ACC112 (cell line): ENCODE data around the gene IL1R1.

Source experiments
- H2AFZ ChIP-seq: fragments of 200-600 bp; sonication (generic); one replicate; pipeline ENCODE4 v1.6.0; 2017; ENCODE audit warnings: antibody characterized with exemption, low read length; ENCODE audit not compliant: unreplicated experiment
- H3K27ac ChIP-seq: fragments of 200-600 bp; sonication (generic); 2 replicates; pipeline ENCODE4 v1.5.1; 2014; ENCODE audit warnings: low read depth, mild to moderate bottlenecking, antibody characterized with exemption, low read length, moderate library complexity
- H3K27me3 ChIP-seq: fragments of 200-600 bp; sonication (generic); 2 replicates; pipeline ENCODE4 v1.6.1; 2014; ENCODE audit warnings: mild to moderate bottlenecking, antibody characterized with exemption, low read length, moderate library complexity, mixed read lengths; ENCODE audit not compliant: insufficient read depth
- H3K36me3 ChIP-seq: fragments of 200-600 bp; sonication (generic); 2 replicates; pipeline ENCODE4 v1.6.1; 2016; ENCODE audit warnings: mild to moderate bottlenecking, antibody characterized with exemption, low read length, moderate library complexity, mixed read lengths; ENCODE audit not compliant: insufficient read depth
- H3K4me1 ChIP-seq: fragments of 200-600 bp; sonication (generic); one replicate; pipeline ENCODE4 v1.6.1; 2016; ENCODE audit warnings: low read length, mixed read lengths; ENCODE audit not compliant: insufficient read depth, unreplicated experiment, control insufficient read depth
- H3K4me3 ChIP-seq: fragments of 200-600 bp; sonication (generic); 2 replicates; pipeline ENCODE4 v1.5.1; 2014; ENCODE audit warnings: mild to moderate bottlenecking, low read depth, low read length
- H3K79me2 ChIP-seq: fragments of 200-600 bp; sonication (generic); one replicate; pipeline ENCODE4 v1.6.0; 2016; ENCODE audit warnings: low read length; ENCODE audit not compliant: control insufficient read depth, unreplicated experiment, insufficient read depth

Gene IL1R1

DNA sequence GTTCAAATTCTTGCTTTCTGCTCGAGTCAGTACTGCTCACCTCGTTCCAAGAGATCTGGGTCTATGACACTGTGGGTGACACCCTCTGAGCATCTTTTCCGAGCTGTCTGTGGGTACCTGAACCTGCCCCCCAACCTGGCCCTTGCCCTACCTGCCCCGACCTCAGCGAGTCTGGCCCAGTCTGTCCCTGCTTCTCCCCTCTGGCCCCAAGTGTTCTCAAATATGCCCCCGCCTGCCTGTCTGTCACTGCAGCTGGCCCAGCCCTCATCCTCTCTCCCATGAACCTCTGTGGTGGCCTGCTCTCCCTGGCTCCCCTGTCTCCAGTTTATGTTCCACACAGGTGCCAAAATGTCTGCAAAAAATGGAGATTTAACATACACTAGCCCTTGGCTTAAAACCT is 11.8 kb downstream of the IL1R1 start:
- H2AFZ ChIP-seq = no peak overlapping the region
- H3K4me1 ChIP-seq = peaks cover 47% of the 10 kb centered on the region
- H3K27me3 ChIP-seq = no peaks in the 10 kb centered on the region
- no peak overlapping the region for H3K4me3 ChIP-seq
- H3K79me2 ChIP-seq = peaks cover 79% of the 10 kb centered on the region
- H3K36me3 ChIP-seq = peaks cover 58% of the 10 kb centered on the region
- H3K27ac ChIP-seq = peak overlapping the region; percentile 84

DNA sequence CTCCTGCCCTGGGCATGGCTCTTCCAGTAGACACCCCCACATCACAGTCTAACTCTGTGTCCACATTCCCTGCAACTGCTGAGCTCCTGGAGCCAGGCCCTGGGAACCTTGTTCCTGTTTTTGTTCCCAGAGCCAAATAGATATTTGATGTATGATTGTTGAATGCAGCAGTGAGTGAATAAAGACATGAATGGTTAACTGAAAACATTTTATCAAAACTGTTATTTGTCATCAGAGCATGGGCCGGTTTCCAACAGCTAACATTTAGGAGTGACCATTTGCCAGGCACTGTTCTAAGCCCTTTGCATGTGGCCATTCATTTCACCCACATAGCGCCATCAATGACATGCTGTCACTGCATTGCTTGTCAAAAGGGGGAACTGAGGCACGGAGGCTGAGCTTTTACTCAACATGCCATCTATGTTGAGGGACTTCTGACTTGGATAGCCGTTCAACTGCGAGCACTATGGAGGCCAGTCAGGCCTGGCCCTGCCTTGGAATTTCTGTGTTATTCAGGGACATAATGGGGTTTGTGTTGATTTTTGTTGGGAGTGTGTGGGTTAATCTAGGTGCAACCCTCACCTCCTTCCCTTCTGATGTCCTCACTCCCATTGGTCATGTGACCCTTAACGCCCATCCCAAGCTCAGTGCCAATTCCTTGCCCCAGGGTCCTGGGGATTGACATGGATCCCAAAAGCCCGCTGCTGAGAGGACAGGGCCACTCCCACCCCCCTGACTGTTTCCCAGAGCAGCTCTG is 12.6 kb downstream of the IL1R1 start:
- Histone ChIP-seq H2AFZ (no peak overlapping the region), H3K4me1 (peaks cover 44% of the 10 kb centered on the region), H3K27ac (peak overlapping the region; percentile 84), H3K4me3 (no peak overlapping the region), H3K27me3 (no peaks in the 10 kb centered on the region), H3K79me2 (peaks cover 76% of the 10 kb centered on the region), H3K36me3 (peaks cover 65% of the 10 kb centered on the region)

DNA sequence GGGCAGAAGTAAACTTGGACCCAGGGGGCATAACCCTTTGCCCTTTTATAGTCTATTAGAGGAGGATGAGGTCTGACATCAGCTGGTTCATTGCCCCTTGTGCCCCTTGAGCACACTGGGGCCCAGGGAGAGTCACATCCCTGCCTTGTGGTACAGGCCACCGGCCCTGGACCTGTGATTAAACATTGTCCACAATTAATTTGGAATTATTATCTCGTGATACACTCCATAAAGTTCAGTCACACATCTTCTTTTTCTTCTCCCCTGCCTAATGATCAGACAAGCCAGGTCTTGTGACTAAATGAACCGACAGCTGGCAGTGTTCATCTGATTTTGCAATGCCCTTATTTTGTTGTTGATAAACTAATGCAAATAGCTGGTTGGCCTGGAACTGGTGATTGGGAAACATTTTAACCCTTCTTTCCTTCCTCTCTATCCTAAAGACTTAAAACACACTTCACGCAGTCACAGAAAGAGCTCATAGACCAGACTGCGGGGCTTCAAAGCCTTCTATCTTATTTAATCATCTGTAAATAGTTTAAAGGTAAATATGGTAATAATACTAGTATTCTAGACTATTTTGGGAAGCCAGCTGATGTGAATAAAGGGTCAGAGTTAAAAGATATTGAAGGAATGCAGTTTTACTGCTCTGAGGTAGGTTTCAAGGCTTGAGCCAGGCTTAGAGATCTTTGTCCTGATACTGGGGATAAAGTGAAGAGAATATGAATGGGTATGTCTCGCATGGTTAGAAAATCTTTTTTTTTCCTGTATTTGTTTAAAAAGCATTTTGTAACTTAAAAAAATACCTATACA is 13.4 kb downstream of the IL1R1 start:
- Histone ChIP-seq H3K79me2 (peaks cover 75% of the 10 kb centered on the region), H3K27ac (peak overlapping the region; percentile 84), H3K4me3 (no peak overlapping the region), H3K36me3 (peaks cover 65% of the 10 kb centered on the region), H3K4me1 (peaks cover 43% of the 10 kb centered on the region), H3K27me3 (no peaks in the 10 kb centered on the region), H2AFZ (no peak overlapping the region)

DNA sequence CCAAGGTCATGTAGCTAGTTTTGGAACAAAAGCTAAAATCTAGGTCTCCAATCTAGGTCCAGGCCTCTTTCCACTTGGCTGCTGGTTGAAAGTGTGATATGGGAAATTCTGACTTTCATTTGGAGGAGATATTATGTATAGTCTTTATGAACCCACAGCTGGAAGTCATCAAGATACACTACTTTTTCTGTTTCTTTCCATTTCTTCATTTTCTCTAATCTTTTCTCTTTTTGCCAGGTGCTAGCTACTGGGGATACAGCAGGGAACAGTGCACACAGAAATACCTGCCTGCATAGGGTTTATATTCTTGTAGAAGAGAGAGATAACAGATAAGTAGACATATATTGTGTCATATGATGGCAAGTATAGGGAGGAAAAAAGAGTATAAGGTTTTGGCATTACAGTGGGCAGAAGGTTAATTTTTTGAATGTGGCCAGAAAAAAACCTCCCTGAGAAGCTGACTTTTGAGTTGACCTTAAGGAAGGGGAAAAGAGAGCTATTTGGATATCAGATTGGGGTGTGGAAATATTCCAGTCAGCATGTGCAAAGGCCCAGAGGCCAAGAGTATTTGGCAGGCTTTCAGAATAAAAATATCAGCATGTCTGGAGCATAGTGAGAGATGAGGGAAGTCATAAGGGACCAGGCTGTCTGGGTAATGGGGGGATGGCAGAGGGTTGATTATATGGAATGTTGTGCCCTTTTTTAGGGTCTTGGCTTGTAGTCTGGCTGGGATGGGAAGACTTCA is 15.6 kb downstream of the IL1R1 start:
- Histone ChIP-seq H3K36me3 (peaks cover 76% of the 10 kb centered on the region), H3K4me3 (no peak overlapping the region), H3K79me2 (peaks cover 69% of the 10 kb centered on the region), H3K27me3 (no peaks in the 10 kb centered on the region), H3K27ac (peak overlapping the region; percentile 84), H3K4me1 (peaks cover 49% of the 10 kb centered on the region), H2AFZ (no peak overlapping the region)

DNA sequence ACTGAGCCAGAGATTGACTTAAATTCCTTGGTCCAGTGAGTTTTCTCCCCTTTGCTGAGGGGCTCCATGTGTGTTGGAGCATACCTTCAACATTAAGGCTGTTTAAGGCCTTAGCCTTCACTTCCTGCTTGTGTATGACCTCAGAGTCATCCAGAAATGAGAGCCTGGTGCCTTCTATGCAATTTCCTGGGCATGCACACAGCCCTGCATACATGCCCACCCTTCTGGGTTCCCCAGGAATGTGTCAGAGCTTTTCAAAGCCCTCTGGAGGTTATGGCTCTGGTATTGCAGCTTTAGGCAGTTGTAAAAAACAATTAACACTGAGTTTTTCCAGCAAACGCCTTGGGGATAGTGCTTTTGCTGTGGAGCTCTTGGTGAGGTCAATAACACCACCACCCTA is 16.7 kb downstream of the IL1R1 start:
- H3K27ac ChIP-seq = peak overlapping the region; percentile 84
- peaks cover 74% of the 10 kb centered on the region for H3K36me3 ChIP-seq
- no peaks in the 10 kb centered on the region for H3K27me3 ChIP-seq
- H2AFZ ChIP-seq = no peak overlapping the region
- peaks cover 68% of the 10 kb centered on the region for H3K79me2 ChIP-seq
- H3K4me3 ChIP-seq = no peak overlapping the region
- H3K4me1 ChIP-seq = peaks cover 50% of the 10 kb centered on the region

DNA sequence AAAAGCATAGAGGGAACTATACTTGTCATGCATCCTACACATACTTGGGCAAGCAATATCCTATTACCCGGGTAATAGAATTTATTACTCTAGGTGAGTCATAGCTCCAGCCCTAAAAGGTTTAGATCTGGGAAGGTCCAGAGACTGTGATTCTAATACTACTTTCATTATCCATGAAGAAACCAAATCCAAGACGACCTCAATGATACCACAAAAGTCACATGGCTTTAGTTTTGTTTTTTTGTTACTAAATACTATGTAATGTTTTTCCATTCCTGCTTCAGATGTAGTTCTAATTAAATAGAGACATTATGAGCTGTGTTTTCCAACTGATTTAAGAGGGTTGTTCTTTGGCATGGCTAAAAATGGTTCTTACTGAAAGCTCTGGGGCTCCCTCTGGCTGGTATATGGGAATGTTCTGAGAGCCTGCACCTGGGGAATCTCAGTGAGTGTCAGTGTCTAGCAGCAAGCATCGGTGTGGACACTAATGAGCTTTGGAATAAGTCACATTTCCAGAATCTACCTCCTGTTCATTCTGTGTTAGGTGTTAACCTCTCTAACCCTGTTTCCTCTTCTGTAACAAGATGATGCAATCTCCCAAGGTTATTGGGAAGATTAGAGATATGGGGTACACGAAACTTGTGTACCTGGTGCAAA is 23.8 kb downstream of the IL1R1 start:
- Histone ChIP-seq H3K27me3 (no peaks in the 10 kb centered on the region), H3K27ac (peak overlapping the region; percentile 65), H3K36me3 (peaks cover 74% of the 10 kb centered on the region), H3K4me3 (peak overlapping the region; percentile 2; the same call in 1 of the 2 replicates), H3K79me2 (peaks cover 31% of the 10 kb centered on the region), H2AFZ (no peak overlapping the region), H3K4me1 (peaks cover 30% of the 10 kb centered on the region)

DNA sequence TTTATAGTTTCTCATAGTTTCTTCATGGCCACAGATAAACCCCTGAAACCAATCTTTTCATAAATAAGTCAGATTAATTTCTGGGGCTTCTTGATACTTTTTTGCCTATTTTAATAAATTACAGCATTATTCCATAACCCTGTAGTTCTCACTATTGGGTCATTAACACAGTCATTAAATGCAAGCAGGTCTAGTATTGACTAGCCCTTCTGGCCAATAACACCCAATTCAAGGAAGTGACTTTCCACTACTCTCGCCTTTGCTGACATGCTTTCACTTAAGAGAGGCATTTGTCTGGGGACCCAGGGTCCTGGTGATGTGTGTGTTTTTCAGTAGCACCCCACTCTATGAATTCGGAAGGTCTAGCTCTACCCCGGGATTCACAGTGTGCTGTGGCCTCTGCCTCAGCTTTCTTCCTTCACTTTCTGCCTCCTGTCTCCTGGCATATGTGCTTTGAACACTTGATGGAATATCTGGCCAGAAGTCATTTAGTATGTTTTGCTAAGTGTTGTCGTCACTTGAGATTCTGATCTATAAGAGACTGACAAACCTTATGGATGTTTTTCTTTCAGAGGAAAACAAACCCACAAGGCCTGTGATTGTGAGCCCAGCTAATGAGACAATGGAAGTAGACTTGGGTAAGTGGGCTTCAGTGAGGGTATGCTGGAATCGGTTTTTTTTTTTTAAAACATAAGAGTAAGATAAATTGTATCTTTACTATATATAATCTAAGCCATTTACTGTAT is 25.7 kb downstream of the IL1R1 start:
- H3K79me2 ChIP-seq = peaks cover 20% of the 10 kb centered on the region
- H3K27me3 ChIP-seq = no peaks in the 10 kb centered on the region
- H3K4me3 ChIP-seq = no peak overlapping the region
- peaks cover 25% of the 10 kb centered on the region for H3K4me1 ChIP-seq
- H3K36me3 ChIP-seq = peaks cover 83% of the 10 kb centered on the region
- no peak overlapping the region for H3K27ac ChIP-seq
- no peak overlapping the region for H2AFZ ChIP-seq

DNA sequence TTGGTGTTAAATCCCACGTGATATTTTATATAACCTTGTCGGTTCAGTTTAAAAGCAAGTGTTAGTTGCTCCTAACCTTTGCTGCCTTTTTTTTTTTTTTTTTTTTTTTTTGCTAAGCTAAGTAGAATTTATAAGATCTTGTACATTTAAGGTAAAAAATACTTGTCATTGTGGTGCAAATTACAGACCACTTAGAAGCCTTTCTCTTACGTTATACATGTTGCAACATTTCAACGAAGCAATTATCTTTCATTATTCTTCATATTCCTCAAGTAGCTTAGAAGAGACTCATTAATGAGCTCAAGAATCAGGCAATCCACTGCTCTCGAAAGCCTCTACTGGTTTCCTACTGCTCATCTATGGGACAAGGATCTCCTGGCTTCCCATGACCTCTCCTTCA is 29.4 kb downstream of the IL1R1 start:
- Histone ChIP-seq H3K79me2 (no peaks in the 10 kb centered on the region), H3K4me3 (no peak overlapping the region), H3K4me1 (no peaks in the 10 kb centered on the region), H3K27me3 (no peaks in the 10 kb centered on the region), H3K27ac (no peak overlapping the region), H3K36me3 (peaks cover 86% of the 10 kb centered on the region), H2AFZ (no peak overlapping the region)

DNA sequence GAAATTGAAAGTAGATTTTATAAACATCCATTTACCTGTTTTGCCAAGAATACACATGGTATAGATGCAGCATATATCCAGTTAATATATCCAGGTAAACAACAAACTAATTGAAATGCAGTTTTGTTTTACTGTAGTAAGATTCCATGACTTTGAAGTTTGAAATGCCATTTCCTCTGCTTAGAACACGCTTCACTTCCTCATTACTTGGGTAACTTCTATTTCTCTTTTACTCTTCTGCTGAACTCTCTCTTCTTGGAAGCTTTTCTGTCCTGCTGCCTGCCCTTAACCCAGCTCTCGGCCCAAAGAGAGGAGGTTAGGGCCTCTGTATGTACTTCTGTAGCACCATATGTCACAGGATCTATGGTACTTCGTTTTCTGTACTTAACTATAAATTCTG is 30.2 kb downstream of the IL1R1 start:
- Histone ChIP-seq H3K79me2 (no peaks in the 10 kb centered on the region), H2AFZ (no peak overlapping the region), H3K27me3 (no peaks in the 10 kb centered on the region), H3K36me3 (peaks cover 84% of the 10 kb centered on the region), H3K4me3 (no peak overlapping the region), H3K27ac (no peak overlapping the region), H3K4me1 (no peaks in the 10 kb centered on the region)

DNA sequence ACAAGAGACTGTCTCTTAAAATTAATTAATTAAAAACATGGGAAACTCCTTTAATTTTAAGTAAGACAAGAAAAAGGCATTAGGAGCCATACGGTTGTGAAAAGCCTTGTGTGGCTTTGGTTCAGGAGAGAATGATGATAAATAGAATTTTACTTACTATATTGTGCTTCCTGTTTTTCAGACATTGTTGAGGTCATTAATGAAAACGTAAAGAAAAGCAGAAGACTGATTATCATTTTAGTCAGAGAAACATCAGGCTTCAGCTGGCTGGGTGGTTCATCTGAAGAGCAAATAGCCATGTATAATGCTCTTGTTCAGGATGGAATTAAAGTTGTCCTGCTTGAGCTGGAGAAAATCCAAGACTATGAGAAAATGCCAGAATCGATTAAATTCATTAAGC is 33.6 kb downstream of the IL1R1 start:
- H3K36me3 ChIP-seq = peaks cover 72% of the 10 kb centered on the region
- no peaks in the 10 kb centered on the region for H3K4me1 ChIP-seq
- H3K27me3 ChIP-seq = no peaks in the 10 kb centered on the region
- H2AFZ ChIP-seq = no peak overlapping the region
- H3K79me2 ChIP-seq = no peaks in the 10 kb centered on the region
- no peak overlapping the region for H3K27ac ChIP-seq
- no peak overlapping the region for H3K4me3 ChIP-seq
